Measurements from ENCODE around the gene TMSB10.

DNA sequence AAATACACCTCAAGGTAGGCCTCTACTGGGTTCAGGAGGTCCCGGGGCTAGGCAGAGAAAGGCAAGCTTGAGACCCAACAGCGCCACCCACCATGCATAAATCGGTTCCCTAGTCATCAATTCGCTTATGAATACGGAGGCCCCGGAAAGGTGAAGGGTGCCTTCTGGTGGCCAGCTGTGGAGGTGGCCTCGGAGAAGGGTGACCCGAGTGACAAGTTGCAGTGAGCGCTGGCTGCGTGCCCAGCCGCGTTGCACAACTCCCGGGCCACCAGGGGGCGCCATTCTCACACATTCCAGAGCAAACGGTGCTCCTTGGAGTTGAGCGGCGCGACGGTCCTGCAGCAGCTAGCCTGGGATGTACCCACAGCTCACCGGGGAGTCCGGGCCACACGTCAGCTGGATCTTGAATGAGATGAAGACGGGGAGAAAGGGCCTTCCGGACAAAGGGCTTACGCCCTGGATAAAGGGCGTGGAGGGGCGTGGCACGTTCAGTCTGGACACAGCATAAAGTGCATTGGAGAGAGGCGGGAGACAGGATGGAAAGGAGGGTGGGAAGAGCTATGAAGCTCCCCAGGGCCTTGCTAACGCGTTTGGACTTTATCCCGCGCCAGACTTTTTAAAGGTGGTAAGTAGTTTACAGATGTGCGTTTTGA is 20.4 kb downstream of the TMSB10 start:
- no peak for TF ChIP-seq EZH2 (IDR thresholded peaks at IDR 0.05; ENCODE audit: borderline replicate concordance, low read length)
- TF ChIP-seq, protein P1, sequence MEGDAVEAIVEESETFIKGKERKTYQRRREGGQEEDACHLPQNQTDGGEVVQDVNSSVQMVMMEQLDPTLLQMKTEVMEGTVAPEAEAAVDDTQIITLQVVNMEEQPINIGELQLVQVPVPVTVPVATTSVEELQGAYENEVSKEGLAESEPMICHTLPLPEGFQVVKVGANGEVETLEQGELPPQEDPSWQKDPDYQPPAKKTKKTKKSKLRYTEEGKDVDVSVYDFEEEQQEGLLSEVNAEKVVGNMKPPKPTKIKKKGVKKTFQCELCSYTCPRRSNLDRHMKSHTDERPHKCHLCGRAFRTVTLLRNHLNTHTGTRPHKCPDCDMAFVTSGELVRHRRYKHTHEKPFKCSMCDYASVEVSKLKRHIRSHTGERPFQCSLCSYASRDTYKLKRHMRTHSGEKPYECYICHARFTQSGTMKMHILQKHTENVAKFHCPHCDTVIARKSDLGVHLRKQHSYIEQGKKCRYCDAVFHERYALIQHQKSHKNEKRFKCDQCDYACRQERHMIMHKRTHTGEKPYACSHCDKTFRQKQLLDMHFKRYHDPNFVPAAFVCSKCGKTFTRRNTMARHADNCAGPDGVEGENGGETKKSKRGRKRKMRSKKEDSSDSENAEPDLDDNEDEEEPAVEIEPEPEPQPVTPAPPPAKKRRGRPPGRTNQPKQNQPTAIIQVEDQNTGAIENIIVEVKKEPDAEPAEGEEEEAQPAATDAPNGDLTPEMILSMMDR (IDR thresholded peaks at IDR 0.05; ENCODE audit: low read length) = peak; percentile 100
